Loucy (cell line): Measurements from ENCODE around the gene PDGFB.

Source experiments
- EZH2phosphoT487 ChIP-seq: fragments of 200-600 bp; IDR thresholded peaks from 2 replicates; pipeline ENCODE4 v1.6.1; 2018; ENCODE audit warnings: antibody characterized with exemption, mild to moderate bottlenecking, moderate library complexity, borderline replicate concordance
- TF ChIP-seq, protein P1 (sequence below): fragments of 200-600 bp; sonication (generic); conservative IDR thresholded peaks from 2 replicates; pipeline ENCODE4 v1.5.1; 2014; ENCODE audit warnings: mild to moderate bottlenecking, antibody characterized with exemption, low read length

DNA sequence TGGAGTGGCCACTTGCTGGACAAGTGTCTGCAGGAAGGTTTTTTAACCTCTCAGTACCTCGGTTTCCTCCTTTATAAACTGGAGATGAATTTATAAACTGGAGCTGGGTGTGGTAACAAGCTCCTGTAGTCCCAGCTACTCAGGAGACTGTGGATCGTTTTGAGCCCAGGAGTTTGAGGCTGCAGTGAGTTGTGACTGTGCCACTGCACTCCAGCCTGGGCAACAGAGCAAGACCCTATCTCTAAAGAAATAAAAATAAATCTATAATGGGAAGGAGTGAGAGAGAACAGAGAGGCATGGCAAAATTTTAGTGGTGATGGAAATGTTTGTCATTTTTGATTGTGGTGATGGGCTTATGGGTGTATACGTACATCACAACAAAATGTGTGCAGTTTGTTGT is 1.4 kb upstream of the PDGFB start:
- TF ChIP-seq, protein P1, sequence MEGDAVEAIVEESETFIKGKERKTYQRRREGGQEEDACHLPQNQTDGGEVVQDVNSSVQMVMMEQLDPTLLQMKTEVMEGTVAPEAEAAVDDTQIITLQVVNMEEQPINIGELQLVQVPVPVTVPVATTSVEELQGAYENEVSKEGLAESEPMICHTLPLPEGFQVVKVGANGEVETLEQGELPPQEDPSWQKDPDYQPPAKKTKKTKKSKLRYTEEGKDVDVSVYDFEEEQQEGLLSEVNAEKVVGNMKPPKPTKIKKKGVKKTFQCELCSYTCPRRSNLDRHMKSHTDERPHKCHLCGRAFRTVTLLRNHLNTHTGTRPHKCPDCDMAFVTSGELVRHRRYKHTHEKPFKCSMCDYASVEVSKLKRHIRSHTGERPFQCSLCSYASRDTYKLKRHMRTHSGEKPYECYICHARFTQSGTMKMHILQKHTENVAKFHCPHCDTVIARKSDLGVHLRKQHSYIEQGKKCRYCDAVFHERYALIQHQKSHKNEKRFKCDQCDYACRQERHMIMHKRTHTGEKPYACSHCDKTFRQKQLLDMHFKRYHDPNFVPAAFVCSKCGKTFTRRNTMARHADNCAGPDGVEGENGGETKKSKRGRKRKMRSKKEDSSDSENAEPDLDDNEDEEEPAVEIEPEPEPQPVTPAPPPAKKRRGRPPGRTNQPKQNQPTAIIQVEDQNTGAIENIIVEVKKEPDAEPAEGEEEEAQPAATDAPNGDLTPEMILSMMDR = no peak
- no peak for TF ChIP-seq EZH2phosphoT487
